ENCODE measurements around the gene SLC39A11.
"Not testable (repeated sequence)": the region's sequence is repeated elsewhere in the genome, so short reads cannot be mapped to it uniquely, and the experiment has no call there.

The SLC39A11 gene

DNA sequence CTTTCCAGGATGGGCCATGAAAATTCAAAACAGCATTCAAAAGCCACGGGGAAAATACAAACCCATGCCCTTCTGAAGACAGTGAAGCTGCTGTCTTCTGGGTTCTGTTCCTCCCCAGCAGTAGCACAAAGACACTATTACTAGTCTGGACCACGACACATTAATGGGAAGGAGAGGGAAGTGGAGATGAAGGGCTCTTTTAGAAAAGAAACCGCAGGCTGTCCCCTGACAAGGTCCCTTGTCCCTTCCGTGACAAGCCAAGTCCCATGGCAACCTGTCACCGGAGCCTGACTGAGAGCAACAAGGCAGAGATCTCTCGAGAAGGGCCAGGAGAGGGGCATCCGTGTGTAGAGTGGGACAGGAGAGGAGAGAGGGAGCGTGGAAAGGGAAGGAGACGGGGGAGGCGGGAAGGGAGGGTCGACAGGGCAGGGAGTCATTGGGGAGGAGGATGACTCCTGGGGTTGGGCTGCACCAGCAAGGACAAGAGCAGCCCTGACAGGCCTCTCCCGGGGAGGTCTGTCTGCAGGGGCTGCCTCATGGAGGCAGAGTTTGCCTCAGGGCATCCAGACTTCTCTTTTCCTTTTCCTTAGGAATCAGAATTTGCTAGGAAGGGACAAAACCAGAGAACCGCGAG is 436.2 kb downstream of the SLC39A11 start:
- no peak for DNase-seq (ENCODE audit: low read depth)

DNA sequence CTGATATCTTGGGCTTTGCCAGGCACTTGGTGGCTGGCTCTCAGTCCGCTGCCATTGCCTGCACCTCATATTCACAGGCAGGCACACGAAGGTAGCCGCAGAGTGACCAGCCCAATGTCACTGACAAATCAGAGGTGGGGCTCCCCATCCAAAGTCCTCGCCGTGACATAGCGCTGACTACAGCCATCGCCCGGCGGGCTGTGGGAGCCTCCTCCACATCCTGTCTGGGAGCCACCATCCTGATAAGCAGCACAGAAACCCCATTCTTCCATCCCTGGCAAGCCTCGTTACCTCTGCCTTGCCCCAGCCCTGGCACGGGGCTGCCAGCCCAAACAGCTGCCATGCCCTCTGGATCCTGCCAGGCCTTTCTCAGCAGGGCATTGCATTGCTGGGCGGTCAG is 437.8 kb downstream of the SLC39A11 start:
- no peak for DNase-seq (ENCODE audit: low read depth)

DNA sequence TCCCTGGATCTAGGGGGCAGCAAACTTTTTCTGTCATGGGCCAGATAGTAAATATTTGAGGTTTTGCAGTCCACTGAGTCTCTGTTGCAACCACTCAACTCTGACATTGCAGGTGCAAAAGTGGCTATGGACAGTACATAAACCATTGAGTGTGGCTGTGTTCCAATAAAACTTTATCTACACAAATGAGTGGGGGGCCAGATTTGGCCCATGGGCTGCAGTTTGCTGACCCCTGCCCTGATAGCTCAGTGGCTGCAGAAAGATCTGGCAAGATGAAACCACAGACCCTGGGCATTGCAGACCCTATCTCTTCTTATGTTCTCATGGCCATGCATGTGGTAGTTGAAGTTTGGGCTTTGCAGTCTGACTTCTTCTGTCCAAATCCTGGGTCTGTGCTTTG is 440.5 kb downstream of the SLC39A11 start:
- no peak for DNase-seq (ENCODE audit: low read depth)

DNA sequence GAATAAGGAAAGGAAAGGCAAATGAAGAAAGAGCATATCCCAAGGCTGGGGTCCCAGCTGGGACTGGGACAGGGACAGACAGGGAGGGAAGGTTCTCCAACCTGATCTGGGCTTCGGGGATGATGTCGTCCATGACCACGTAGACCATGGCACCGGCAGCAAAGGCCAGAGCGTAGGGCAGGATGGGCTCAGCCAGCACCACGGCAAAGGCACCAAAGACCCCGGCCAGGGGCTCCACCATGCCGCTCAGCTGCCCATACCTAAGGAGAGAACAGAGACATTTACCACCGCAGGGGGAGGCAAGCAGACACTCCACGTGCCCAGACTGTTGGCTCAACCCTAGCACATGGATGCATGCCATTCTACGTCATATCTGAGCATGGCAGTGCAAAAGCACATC is 443.8 kb downstream of the SLC39A11 start:
- DNase-seq (ENCODE audit: low read depth) = no peak

DNA sequence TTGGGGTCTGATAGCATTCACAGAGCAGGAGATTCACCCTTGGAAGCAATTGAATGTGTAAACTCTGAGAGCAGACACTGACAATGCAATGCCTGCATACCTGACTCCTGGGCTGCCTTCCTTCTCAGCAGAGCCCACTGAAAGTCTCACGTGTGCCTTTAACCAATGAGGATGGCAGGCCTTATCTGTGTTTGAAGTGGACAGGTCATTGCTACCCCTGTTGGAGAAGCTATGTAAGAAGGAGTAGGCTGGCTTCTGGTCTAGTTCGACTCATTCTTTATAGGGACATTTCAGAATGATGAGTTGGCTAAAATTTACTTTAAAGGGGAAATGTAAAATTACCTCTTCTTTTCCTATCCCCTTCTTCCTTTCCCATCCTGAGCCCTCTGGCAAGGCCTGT is 446.3 kb downstream of the SLC39A11 start:
- no peak for DNase-seq (ENCODE audit: low read depth)

DNA sequence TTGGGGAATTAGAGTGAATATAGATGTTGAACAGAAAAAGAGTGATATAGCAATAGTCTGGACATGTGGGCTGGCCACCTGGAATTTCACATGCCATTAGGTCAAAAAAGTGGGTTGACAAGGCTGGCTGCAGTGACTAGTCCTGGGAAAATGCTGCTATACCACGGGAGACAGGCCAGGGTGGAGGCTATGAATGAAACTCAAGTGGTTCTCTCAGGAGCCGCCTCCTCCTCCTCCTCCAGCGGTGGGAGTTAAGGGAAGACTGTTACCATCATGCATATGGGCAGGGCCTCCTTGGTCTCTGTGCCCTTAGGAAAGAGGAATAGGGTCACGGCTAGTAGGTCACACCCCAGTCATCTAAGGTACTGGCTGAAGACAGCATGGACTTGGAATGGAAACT is 448.0 kb downstream of the SLC39A11 start:
- DNase-seq (ENCODE audit: low read depth) = no peak

DNA sequence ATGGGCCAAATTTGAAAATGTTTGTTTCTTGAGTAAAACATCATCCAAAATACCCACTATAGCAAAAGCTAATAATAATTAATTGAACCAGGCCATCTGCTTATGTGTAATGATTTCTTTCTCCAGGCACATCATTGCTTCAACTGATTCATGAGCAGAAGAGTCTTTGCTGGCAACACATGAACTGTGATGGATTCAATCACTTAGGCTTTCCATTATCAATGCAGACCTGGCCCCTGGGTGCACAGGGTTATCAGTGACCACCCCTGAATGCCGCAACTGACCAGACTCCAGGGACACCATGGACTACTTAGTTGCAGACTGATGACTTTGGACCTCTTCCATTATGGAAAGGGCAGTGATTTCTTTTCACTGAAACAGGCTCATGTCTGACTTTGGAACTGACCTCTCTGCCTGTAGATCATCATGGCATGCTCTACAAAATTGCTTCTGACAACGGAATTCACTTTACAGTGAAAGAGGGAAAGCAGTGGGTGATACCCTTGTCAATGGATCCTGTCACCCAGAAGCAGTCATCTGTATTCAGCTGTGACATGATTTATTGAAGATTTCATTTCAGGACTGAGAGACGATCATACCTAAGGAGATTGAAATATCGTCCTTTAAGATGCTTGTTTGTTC is 448.8 kb downstream of the SLC39A11 start:
- no peak for DNase-seq (ENCODE audit: low read depth)

DNA sequence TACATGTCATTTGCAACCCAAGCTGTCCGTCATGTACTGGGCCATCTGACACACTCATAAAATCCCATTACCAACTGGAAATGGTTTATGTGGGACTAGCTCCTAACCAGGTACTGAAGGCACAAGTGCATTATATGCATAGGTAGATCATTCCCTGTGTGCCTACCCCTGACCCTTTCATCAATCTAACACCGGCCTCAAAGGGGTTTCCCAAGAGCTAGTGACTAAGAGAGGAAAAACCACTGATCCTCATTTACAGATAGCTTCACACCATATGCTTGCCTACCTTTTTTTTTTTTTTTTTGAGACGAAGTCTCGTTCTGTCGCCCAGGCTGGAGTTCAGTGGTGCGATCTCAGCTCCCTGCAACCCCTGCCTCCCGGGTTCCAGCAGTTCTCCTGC is 449.8 kb downstream of the SLC39A11 start:
- DNase-seq (ENCODE audit: low read depth) = no peak

DNA sequence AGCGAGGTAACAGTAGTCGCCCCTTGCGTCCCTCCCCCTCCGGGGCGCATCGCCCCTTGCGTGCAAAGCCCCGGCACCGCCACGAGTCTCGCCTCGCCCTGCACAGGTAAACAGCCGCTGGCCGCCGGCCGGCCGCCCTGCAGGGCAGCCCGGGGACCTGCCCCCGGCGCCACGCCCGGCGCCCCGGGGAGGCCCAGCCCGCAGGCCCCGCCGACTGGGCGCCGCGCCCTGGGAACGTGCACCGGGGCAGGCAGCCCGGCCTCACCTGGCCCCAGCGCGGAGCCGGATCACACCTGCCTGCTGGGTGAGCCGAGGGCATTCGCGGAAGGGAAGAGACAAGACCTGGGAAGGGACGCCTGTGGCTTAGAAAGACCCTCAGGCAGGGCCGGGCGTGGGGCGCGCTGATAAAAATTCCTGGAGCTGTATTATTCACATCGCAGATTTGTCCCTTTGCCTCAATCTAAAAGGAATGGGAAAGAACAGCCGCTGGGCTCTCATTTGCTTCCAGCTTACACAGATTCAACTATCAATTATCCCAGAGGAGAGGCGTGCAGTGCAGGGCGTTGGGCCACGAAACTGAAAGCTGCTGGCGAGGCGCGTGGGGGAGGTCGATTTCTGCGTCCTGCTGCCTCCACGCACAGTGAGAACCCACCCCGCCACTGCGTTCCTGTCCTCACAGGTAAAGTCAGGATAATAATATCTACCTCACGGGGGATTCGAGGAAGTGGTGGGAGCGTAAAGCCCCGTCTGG is 451.9 kb downstream of the SLC39A11 start:
- DNase-seq (ENCODE audit: low read depth) = no peak

DNA sequence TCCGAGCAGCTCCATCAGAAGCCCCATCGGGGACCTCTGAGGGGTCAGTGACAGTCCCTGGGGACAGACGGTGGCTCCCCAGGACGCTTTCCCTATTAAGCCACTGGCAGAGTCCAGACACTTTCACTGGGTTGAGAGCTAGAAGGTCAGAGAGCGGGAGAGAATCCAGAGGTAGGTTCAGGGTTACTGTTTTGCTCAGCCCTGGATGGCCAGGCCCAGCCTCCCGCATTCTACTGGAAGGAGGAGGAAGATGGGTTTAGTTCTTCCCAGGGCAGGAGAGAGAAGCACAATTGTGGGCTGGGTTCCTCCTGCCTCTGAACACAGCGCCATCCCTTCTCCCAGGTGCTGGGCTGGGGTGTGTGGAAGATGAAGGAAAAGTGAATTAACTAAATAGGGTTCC is 452.8 kb downstream of the SLC39A11 start:
- no peak for DNase-seq (ENCODE audit: low read depth)

DNA sequence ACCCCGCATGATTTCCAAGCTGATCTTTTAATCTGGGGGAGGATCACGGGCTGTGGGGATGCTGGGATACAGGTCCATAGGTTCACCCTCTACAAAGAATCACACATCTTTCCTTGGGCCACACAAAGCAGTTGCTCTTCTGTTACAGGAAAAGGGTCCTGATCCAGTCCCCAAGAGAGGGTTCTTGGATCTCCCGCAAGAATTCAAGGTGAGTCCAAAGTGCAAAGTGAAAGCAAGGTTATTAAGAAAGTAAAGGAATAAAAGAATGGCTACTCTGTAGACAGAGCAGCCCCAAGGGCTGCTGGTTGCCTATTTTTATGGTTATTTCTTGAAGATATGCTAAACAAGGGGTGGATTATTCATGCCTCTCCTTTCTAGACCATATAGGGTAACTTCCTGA is 453.6 kb downstream of the SLC39A11 start:
- DNase-seq (ENCODE audit: low read depth) = not testable (repeated sequence)

DNA sequence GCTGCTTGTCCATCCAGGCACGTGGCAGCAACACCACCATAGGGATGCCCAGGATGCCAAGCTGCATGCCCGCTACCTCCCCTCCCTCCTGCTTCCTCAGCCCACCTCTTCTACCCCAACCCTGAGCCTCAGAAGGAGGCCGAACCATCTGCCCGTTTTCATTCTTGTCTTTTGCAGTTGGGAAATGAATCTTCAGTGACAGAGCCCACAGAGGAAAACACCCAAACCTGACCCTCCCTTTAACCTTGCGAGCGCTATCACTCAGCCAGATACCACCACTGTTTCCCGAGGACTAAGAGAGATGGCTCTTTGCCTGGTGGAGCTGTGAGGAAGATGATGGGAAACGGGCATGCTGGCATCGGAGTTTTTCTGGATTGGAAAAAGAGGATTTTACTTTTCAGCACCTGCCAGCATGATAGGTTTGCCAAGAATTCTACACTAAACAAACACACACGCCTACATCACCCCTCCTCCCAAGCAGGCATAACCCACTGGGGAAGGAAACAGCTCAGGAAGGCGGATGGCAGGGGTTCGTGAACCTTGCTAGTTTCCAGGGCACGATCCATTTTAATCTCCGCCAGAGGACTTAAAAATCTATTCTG is 457.4 kb downstream of the SLC39A11 start:
- no peak for DNase-seq (ENCODE audit: low read depth)

DNA sequence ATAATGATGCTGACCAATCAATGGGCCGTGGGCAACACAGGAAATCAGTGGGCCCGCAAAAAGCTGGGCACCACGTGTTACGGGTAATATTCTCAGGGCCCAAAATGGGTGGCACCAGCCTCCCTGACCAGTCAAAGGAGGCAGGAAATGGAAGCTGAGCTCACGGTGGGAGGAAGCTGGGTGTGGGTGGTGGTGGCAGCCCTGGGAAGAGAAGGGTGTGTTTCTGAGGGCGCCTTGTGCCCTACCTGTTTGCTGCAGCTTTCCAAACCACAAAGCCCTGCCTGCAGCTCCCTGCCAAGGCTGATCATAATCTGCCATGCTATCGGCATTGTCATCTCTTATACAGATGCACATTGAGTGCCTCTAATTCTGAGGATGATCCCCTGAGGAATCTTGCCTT is 457.9 kb downstream of the SLC39A11 start:
- DNase-seq (ENCODE audit: low read depth) = no peak

DNA sequence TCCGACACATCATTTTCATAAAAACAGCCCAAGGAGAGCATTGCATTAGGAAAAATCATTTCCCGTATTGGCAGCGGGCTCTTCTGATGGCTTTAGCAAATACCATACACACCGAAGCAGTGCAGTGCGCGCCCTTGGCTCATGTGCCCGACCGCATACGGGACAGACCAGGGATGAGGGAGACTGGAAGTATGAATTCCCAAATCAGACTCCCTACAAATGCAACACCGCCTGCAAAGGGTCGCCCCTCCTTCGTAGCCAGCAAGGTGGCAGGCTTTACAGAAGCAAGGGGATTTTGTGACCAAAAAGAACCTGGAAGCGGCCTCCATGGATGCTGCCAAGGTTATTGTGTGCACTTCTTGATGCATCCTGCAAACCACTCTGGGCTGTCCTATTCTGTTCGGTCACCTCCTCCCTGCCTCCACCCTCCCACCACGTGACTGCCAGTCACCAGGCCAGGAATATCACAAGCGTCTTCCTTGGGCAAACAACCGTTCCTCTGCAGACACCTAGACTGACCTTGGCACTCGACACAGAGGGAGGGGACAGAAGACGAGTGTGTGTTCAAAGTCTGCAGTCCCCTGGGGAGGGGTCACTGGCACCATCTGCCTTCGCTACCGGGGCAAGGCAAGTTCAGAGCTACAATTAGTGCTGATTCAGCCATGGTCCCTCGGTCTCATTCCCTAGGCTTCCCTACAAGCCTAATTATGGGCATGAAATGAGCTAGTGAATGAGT is 460.4 kb downstream of the SLC39A11 start:
- DNase-seq (ENCODE audit: low read depth) = no peak

DNA sequence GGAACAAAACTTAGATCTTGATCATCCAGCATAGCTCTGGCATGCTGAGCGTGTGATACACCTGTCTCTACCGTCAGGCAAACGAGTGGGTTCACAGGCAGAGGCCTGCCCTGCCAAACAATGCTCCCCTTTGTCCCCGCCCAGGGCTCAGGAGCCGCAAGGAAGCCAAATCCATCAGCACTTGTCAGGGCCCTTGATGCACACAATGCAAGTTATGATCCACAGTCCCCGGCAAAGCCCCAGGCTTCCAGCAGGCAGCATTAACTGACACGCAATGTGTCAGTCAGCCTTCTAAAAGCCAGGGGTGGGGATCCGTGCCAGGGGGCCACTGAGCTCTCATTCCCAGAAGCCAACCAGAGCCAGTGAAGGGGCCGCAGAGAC is 460.9 kb downstream of the SLC39A11 start:
- no peak for DNase-seq (ENCODE audit: low read depth)

DNA sequence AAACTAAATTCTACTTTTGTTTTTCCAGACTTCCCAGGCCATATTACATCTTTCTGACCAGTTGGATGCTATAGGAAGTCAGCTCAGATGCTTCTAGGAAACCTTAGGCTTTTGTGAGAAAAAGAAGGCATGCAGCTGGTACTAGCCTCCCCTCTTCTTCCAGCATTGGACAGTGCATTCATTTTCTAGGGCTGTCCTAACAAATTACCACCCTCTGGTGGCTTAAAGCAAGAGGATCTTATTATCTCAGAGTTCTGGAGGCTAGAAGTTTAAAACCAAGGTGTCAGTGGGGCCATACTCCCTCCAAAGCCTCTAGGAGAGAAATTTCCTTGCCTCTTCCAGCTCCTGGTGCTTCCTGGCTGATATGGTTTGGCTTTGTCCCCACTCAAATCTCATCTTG is 467.8 kb downstream of the SLC39A11 start:
- DNase-seq (ENCODE audit: low read depth) = no peak

DNA sequence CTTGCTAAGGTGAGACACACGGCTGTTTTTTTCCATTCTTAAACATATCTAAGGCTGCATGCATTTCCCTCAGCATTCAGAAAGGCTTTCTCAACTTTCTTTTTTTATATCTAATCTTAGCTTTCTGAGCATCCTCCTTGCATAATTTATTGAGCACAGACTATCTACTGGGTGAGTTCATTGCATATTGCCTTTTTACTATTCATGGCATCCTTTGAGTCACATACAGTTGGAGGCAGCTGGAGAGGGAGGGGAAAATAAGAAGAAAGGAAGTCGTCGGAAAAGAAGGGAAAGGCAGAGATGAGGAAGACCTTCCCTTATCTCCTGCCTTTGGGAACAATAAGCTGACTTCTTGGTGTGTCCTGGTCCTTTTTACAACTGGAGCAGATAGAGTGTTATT is 468.3 kb downstream of the SLC39A11 start:
- DNase-seq (ENCODE audit: low read depth) = no peak

DNA sequence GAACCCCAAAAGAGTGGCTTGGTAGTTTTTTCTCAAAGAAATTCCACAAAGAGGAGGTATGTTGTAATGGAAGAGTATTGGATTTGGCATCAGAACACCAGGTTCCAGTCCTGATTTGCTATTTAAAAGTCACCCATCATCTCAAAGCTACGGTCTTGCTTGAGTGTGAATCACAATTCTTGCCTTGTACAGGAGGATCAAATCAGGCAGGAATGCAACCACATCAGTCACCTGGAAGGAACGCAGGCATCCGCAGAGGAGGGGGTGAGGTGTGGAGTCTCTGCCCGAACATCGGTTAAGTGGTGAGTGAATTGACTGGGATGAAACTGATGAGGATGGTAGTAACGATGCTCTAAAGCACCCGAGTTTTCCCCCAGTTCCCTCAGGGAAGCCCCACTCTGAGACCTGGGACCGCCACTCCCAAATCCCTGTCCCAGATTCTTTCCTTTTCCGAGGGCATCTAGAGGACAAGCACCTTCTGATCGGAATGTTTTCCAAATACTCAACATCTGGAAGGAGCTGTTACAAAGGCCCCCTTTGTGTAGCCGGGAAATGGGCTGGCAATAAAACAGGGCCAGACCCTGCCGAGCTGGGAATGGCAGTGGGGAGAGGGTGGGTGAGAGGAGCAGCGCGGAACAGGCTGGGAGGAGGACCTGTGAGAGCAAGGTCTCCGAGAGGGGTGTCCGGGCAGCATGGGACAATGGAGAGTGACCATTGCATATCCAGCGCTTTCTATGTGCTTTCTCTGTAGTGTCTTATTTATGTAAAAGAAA is 469.6 kb downstream of the SLC39A11 start:
- DNase-seq (ENCODE audit: low read depth) = no peak

DNA sequence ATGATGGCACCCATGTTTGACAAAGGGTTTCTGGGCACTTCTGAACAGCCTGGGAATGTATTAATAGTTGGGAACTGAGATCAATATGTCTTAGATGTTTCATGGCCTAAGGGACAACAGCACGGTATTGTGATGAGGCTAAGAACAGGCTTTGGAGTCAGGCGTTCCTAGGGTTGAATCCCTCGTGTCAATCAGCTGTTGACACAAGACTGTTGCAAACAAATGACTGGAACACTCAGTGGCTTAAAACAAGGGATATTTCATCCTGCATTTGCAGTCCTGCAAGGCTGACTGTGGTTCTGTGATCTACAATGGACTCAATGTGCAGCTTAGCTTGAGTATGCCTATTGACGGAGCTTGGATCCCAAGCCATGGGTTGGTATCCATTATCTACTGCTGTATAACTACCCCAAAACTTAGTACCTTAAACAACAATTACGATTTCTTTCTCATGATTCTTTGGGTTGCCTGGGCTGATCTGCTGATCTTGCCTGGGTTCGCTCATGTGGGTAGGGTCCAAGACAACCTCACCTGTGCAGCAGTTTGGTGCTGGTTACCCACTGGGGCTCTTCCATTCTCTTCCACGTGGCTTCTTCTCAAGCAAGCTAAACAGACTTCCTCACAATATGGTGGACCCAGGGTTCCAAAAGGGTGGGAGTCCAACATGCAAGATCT is 472.4 kb downstream of the SLC39A11 start:
- no peak for DNase-seq (ENCODE audit: low read depth)

DNA sequence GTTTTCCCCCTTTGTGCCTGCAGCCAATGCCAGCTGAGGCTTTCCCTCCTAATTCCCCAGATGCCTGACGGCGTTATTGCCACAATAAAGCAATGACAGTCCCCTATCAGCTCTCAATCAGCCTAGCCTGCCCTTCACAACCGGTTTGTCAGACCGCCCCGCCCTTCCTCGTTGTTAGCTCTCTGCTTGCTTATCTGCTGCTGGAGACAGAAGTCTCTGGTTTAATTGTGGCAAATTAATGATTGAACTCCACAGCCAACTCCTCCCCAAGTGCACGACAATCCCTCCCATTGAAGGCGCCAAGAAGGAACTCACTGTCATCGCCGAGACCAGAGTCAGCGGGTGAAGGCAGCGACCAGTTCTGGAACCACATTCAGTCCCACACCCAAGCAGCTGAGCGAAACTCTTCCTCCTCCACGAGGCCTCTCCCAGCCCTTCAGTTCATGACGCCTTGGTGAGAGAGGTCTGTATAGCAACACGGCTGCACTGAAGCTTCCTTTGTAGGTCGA is 474.4 kb downstream of the SLC39A11 start:
- no peak for DNase-seq (ENCODE audit: low read depth)

DNA sequence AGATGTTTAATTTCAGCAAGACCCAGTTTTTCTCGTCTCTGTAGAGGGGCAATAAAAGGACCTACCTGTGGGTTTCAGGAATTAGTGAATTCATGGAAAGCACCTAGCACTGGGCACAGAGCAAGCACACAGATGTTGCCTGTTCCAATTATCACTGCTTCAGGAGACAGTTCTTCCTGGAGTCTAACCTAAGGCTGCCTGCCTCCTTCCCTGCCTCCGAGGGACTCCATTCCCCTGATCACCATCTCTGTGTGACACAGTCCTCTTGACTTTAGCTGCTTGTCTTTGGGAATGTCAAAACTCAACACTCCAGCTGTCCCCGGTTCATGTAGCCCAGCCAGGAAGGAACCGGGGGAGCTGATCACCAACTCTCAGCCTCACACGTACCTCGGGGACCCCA is 474.9 kb downstream of the SLC39A11 start:
- no peak for DNase-seq (ENCODE audit: low read depth)
